ENCODE results near the gene LRP1B.

DNA sequence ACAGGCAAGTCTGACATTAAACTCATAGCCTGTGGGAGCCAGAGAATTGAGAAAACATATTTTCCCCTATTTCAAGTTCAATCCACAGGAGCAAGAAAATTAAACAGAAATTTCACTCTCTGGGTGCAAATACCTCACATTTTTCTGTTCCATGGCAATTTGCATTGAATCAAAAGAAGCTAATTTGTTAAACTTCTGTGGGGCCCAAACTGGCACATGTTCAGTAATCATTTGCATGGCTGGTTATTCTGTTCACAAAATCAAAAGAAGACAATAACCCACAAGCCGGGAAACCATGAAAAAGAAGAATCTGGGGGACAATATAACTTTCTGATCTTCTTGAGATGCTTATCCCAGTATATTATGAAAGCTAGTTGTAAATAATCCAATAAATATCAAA lies 363.1 kb downstream of the LRP1B start:
- TF ChIP-seq, protein P1, sequence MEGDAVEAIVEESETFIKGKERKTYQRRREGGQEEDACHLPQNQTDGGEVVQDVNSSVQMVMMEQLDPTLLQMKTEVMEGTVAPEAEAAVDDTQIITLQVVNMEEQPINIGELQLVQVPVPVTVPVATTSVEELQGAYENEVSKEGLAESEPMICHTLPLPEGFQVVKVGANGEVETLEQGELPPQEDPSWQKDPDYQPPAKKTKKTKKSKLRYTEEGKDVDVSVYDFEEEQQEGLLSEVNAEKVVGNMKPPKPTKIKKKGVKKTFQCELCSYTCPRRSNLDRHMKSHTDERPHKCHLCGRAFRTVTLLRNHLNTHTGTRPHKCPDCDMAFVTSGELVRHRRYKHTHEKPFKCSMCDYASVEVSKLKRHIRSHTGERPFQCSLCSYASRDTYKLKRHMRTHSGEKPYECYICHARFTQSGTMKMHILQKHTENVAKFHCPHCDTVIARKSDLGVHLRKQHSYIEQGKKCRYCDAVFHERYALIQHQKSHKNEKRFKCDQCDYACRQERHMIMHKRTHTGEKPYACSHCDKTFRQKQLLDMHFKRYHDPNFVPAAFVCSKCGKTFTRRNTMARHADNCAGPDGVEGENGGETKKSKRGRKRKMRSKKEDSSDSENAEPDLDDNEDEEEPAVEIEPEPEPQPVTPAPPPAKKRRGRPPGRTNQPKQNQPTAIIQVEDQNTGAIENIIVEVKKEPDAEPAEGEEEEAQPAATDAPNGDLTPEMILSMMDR (IDR thresholded peaks at IDR 0.05; ENCODE audit: poor library complexity, severe bottlenecking): no peak
- no peak for TF ChIP-seq POLR2AphosphoS5 (IDR thresholded peaks at IDR 0.05)

All from neural cell (in vitro differentiated cells).